IMR-90 (cell line): Measurements from ENCODE around the gene NBPF11.
"Not testable (repeated sequence)": the region's sequence is repeated elsewhere in the genome, so short reads cannot be mapped to it uniquely, and the experiment has no call there.

Experiments
- CEBPB ChIP-seq: IDR thresholded peaks from 2 replicates; pipeline ENCODE4 v1.6.1; 2012; ENCODE audit warnings: low read depth, low read length, improper control_type of control experiment
- CHD1 ChIP-seq: IDR thresholded peaks from 2 replicates; pipeline ENCODE4 v1.6.1; 2012; ENCODE audit warnings: low read depth, low read length, improper control_type of control experiment
- CTCF ChIP-seq: conservative IDR thresholded peaks from 2 replicates; pipeline ENCODE4 v1.5.1; 2012; ENCODE audit warnings: mild to moderate bottlenecking, low read depth, low read length, improper control_type of control experiment
- ELK1 ChIP-seq: fragments of 150-350 bp; IDR thresholded peaks from 2 replicates; pipeline ENCODE4 v1.6.1; 2016; ENCODE audit warnings: low read depth, mild to moderate bottlenecking, low read length, moderate library complexity, borderline replicate concordance
- MAZ ChIP-seq: IDR thresholded peaks from 2 replicates; pipeline ENCODE4 v1.6.1; 2012; ENCODE audit warnings: low read depth, mild to moderate bottlenecking, low read length, improper control_type of control experiment, moderate library complexity, borderline replicate concordance
- MXI1 ChIP-seq: IDR thresholded peaks from 2 replicates; pipeline ENCODE4 v1.6.1; 2012; ENCODE audit warnings: low read depth, mild to moderate bottlenecking, low read length, moderate library complexity, borderline replicate concordance
- POLR2A ChIP-seq: IDR thresholded peaks from 2 replicates; pipeline ENCODE4 v1.6.1; 2012; ENCODE audit warnings: mild to moderate bottlenecking, low read depth, low read length
- RCOR1 ChIP-seq: IDR thresholded peaks from 2 replicates; pipeline ENCODE4 v1.6.1; 2012; ENCODE audit warnings: mild to moderate bottlenecking, low read length, improper control_type of control experiment; ENCODE audit not compliant: insufficient replicate concordance
- RFX5 ChIP-seq: IDR thresholded peaks from 2 replicates; pipeline ENCODE4 v1.8.0; 2012; ENCODE audit warnings: low read depth, mild to moderate bottlenecking, low read length, moderate library complexity
- SMC3 ChIP-seq: fragments of 150-350 bp; IDR thresholded peaks from 2 replicates; pipeline ENCODE4 v1.6.1; 2016; ENCODE audit warnings: low read depth, mild to moderate bottlenecking, antibody characterized with exemption, low read length, moderate library complexity
- USF2 ChIP-seq: fragments of 150-350 bp; IDR thresholded peaks from 2 replicates; pipeline ENCODE4 v1.6.1; 2017; ENCODE audit warnings: mild to moderate bottlenecking, antibody characterized with exemption, low read length, low read depth

GRCh38 chr1:148141936-148142335 is 10.1 kb downstream of the NBPF11 start:
- TF ChIP-seq POLR2A, CTCF, CEBPB, RCOR1, SMC3, MXI1, USF2, RFX5, CHD1, ELK1, MAZ: not testable (repeated sequence)
